ENCODE data around the gene PSMF1.
"Not testable (repeated sequence)": the region's sequence is repeated elsewhere in the genome, so short reads cannot be mapped to it uniquely, and the experiment has no call there.

PSMF1 gene

DNA sequence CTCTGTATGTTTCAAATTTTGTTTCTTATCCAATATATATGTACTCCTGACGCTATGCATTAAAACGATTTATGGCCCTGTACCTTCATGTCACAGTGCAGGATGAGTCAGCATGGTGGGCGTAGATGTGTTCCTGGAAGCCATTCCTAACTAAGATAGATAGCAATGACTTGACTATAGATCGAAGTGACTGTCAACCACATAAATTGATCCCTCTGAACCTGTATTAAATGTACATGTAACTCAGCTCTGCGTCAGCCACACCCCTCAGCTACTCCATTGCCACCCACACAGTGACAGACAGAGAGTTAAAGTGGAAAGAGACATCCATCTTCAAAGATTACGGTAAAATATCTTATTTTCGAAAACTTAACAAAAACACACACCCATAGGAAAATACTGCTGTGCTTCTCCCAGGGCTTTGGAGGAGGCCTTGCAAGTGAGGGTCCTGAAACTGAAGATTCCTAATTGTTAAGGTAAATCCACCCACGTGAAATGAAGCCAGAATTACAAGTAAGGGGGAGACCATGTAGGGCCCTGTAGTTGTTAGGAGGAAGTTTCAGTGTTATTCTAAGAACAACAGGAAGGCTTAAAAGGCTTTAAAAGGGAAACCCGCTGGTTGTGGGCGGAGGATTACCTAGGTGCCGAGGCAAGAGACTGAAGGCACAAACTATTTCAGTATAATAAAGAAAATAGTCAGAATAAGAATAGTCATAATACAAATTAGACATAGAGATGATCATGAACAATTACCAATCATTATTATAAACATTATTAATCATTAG is 97.2 kb downstream of the PSMF1 start:
- no peak for DNase-seq (ENCODE audit: low read depth)

DNA sequence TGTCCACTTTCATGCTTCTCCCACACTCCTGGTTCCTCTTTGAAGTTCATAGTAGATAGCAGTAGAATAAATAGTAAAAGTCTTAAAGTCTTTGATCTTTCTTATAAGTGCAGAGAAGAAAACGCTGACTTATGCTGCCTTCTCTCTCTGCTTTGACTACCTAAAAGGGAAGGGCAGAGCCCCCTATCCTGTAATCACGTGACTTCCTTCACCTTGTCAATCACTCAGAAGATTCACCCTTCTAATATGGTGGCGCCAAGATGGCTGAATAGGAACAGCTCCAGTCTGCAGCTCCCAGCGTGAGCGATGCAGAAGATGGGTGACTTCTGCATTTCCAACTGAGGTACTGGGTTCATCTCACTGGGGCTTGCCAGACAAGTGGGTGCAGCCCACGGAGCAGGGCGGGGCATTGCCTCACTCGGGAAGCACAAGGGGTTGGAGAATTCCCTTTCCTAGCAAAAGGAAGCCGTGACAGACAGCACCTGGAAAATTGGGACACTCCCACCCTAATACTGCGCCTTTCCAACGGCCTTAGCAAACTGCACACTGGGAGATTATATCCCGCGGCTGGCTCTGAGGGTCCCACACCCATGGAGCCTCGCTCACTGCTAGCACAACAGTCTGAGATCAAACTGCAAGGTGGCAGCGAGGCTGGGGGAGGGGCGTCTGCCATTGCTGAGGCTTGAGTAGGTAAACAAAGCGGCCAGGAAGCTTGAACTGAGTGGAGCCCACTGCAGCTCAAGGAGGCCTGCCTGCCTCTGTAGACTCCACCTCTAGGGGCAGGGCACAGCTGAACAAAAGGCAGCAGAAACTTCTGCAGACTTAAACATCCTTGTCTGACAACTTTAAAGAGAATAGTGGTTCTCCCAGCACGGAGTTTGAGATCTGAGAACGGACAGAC is 98.4 kb downstream of the PSMF1 start:
- not testable (repeated sequence) for DNase-seq (ENCODE audit: low read depth)

Measured in stromal cell of bone marrow (primary cell).